Sigmoid colon (tissue), 7 donors: ENCODE measurements around the gene SPRY1. TPM values are rescaled to one million over a fixed set of nuclear protein-coding genes. Genes with fewer than 3 reads are reported as not detected.

Experiments used
- DNase-seq: peaks from one replicate; pipeline ENCODE4 v3.0.0-alpha.2; 2019
- H3K27ac ChIP-seq, 4 donors: fragments of 200-600 bp; sonication (generic); one replicate each; pipeline ENCODE4 v1.5.1; 2016 to 2019; ENCODE audit warnings: mild to moderate bottlenecking in 1 of 4
- H3K27me3 ChIP-seq, 3 donors: fragments of 200-600 bp; sonication (generic); one replicate each; pipeline ENCODE4 v1.5.1; 2019; ENCODE audit warnings: mild to moderate bottlenecking in 1 of 3
- H3K36me3 ChIP-seq, 4 donors: fragments of 200-600 bp; sonication (generic); one replicate each; pipeline ENCODE4 v1.5.1; 2016 to 2019
- H3K4me1 ChIP-seq, 4 donors: fragments of 200-600 bp; sonication (generic); one replicate each; pipeline ENCODE4 v1.5.1; 2017 to 2019
- H3K4me3 ChIP-seq, 4 donors: fragments of 200-600 bp; sonication (generic); one replicate each; pipeline ENCODE4 v1.5.1; 2017 to 2019; ENCODE audit warnings: mild to moderate bottlenecking in 2 of 4, moderate library complexity in 1 of 4
- H3K9me3 ChIP-seq, 4 donors: fragments of 200-600 bp in 3 of 4; sonication (generic) in 3 of 4; one replicate each; pipeline versions ENCODE4 v1.5.1 to v1.6.1; 2013 to 2019
- EP300 ChIP-seq, 4 donors: sonication (generic); formaldehyde crosslinking; IDR thresholded peaks; one replicate each; pipeline ENCODE4 v1.6.1; 2017; ENCODE audit warnings: antibody characterized with exemption in 4 of 4
- POLR2A ChIP-seq, 2 donors: fragments of 450-650 bp; IDR thresholded peaks; one replicate each; pipeline ENCODE4 v1.6.1; 2016; ENCODE audit warnings: antibody characterized with exemption in 2 of 2, mild to moderate bottlenecking in 2 of 2, moderate library complexity in 2 of 2
- POLR2AphosphoS5 ChIP-seq, 4 donors: sonication (generic); formaldehyde crosslinking; IDR thresholded peaks; one replicate each; pipeline ENCODE4 v1.6.1; 2017; ENCODE audit warnings: antibody characterized with exemption in 4 of 4
- WGBS, 2 donors: extraction: QIAGEN DNeasy Blood & Tissue Kit; methylation state at CpG; one replicate each; pipeline ENCODE4 v1.1.7; 2013; 5-methylcytosine and 5-hydroxymethylcytosine counted together
- intact Hi-C: fragments of 100-400 bp; cut with DNase I; formaldehyde crosslinking; loops from one replicate; pipeline ENCODE4 v1.15.1; 2023
- polyA plus RNA-seq, 3 donors: library from polyadenylated mRNA; stranded (reverse); fragments of 200-250 nt; gene quantifications; one replicate each; pipeline ENCODE4 v1.2.3, GENCODE V29; 2013
- total RNA-seq, 4 donors: library from RNA; depleted of rRNA; stranded (reverse); fragments of >200 nt; gene quantifications; one replicate each; pipeline ENCODE4 v1.1.0, GENCODE V29; 2016
- TF ChIP-seq, protein P1 (sequence below), 4 experiments: fragments of 450-650 bp in 3 of 4; fragments of 200-600 bp in 1 of 4; IDR thresholded peaks; one replicate each; pipeline ENCODE4 v1.5.1; 2016 to 2019; ENCODE audit warnings: antibody characterized with exemption in 4 of 4, mild to moderate bottlenecking in 3 of 4, moderate library complexity in 2 of 4
- donor health status: healthy with polysubstance abuse.
- donor health status: Bipolar disorder and iron deficiency.
- donor health status: healthy.

SPRY1 gene
- total and polyA plus RNA-seq, 7 donors = 5.5 to 84.4 (median 37.6) TPM

DNA sequence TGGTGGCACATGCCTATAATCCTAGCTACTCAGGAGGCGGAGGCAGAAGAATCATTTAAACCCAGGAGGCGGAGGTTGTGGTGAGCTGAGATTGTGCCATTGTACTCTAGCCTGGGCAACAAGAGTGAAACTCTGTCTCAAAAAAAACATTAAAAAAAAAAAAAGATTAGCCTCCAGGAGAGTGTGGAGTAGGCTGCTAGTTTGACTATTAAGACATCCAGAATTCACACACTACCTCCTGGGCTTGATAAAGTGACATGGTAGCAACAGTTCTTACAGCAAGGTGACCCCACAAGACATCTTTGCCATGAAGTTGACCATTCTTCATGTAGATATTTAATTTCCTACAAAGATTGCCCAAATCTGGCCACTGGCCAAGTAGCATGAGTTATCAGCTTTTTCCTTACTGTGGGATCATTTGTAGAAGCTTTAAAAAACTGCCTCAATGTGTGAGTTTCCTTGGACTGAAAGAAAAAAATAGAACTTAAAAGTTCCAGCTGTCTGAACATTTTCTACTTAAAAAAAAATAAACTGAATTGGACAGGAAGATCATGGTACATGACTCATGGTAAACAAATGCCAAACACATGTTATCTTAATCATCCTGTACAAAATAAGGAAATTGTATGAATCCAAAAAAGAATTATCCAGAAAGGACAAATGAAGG, 35.3 kb upstream of the SPRY1 start:
- no peaks in the 10 kb centered on the region for H3K27me3 ChIP-seq
- 94 to 95% methylated on average over 2 of the region's 2 CpGs for WGBS, 2 donors
- H3K9me3 ChIP-seq = no peaks in the 10 kb centered on the region
- no peak for DNase-seq
- intact Hi-C loops = no loop called here
- peak overlapping the region in 3 of 4 donors; percentile 2 to 58 (median 48) for H3K27ac ChIP-seq
- H3K36me3 ChIP-seq = no peaks in the 10 kb centered on the region
- peaks cover 0 to 9% (median 0%) of the 10 kb centered on the region in 4 donors for H3K4me1 ChIP-seq
- no peak overlapping the region for H3K4me3 ChIP-seq
- no peak for TF ChIP-seq POLR2A (IDR thresholded peaks at IDR 0.05)
- TF ChIP-seq POLR2AphosphoS5 (IDR thresholded peaks at IDR 0.05) = peak in 1 of 4 donors; percentile 32

DNA sequence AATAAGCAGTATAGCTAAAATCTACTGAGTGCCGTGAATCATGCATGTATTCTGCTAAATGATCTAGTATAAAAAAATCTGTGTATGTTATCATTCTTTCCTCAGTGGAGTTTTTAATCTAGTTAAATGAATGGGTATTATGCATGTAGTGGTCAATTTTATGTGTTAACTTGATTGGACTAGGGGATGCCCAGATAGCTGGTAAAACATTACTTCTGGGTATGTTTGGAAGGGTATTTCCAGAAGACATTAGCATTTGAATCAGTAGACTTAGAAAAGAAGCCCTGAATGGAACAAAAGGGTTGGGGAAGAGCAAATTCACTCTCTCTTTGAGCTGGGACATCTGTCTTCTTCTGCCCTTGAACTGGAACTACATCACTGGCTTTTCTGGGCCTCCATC, 34.5 kb upstream of the SPRY1 start:
- H3K36me3 ChIP-seq = no peaks in the 10 kb centered on the region
- no peaks in the 10 kb centered on the region for H3K9me3 ChIP-seq
- intact Hi-C loops = no loop called here
- no peak overlapping the region for H3K4me3 ChIP-seq
- peaks cover 0 to 9% (median 0%) of the 10 kb centered on the region in 4 donors for H3K4me1 ChIP-seq
- 95% methylated on average over 1 of the region's 1 CpG for WGBS, 2 donors
- no peaks in the 10 kb centered on the region for H3K27me3 ChIP-seq
- DNase-seq = no peak
- TF ChIP-seq, protein P1, sequence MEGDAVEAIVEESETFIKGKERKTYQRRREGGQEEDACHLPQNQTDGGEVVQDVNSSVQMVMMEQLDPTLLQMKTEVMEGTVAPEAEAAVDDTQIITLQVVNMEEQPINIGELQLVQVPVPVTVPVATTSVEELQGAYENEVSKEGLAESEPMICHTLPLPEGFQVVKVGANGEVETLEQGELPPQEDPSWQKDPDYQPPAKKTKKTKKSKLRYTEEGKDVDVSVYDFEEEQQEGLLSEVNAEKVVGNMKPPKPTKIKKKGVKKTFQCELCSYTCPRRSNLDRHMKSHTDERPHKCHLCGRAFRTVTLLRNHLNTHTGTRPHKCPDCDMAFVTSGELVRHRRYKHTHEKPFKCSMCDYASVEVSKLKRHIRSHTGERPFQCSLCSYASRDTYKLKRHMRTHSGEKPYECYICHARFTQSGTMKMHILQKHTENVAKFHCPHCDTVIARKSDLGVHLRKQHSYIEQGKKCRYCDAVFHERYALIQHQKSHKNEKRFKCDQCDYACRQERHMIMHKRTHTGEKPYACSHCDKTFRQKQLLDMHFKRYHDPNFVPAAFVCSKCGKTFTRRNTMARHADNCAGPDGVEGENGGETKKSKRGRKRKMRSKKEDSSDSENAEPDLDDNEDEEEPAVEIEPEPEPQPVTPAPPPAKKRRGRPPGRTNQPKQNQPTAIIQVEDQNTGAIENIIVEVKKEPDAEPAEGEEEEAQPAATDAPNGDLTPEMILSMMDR (IDR thresholded peaks at IDR 0.05) = no peak
- no peak for TF ChIP-seq EP300 (IDR thresholded peaks at IDR 0.05)
- no peak for TF ChIP-seq POLR2AphosphoS5 (IDR thresholded peaks at IDR 0.05)
- no peak for TF ChIP-seq POLR2A (IDR thresholded peaks at IDR 0.05)
- H3K27ac ChIP-seq = peak overlapping the region in 1 of 4 donors; percentile 58

DNA sequence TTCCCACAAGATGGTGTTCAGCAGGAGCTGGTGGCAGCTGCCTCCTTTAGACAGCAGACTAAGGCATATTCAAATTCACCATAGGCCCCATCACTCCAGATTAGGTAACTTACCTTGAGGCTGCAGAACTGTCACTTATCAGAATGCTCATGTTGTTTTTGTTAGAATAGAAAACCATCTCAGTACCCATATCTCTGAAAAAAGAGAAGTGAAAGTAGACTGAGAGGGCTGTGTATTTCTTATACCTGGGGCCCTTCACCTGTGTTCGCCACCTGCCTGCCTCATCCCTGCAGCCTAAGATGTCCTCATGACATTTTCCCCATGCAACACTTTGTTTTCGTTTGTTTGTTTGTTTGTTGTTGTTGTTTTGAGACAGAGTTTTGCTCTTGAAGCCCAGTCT, 32.9 kb upstream of the SPRY1 start:
- Histone ChIP-seq H3K36me3 (no peaks in the 10 kb centered on the region), H3K27ac (no peak overlapping the region), H3K4me1 (peaks cover 0 to 9% (median 0%) of the 10 kb centered on the region in 4 donors), H3K27me3 (no peaks in the 10 kb centered on the region), H3K4me3 (no peak overlapping the region), H3K9me3 (no peaks in the 10 kb centered on the region)
- intact Hi-C loops = no loop called here
- WGBS, 2 donors = 89 to 92% methylated on average over 2 of the region's 2 CpGs
- TF ChIP-seq, protein P1 (IDR thresholded peaks at IDR 0.05) = no peak
- no peak for TF ChIP-seq EP300 (IDR thresholded peaks at IDR 0.05)
- TF ChIP-seq POLR2A (IDR thresholded peaks at IDR 0.05) = no peak
- TF ChIP-seq POLR2AphosphoS5 (IDR thresholded peaks at IDR 0.05) = no peak
- DNase-seq = no peak

DNA sequence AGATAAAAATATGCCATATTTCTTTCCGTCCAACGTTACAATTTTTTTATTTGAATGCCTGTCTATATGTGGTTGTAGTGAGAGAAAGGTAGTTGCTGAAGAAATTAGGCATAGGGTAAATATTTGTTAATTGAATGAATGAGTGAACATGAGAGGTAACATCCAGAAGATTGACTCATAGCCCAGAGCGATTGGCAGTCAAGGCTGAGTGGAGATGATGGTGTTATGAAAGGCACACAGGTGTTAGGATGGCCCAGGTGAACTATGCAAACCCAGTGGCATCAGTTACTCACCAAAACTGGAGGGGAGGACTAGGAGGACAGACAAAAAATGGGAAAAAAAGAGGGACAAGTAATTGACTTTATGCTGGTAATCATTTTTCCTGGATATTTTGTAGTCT, 31.7 kb upstream of the SPRY1 start:
- Histone ChIP-seq H3K9me3 (no peaks in the 10 kb centered on the region), H3K4me3 (no peak overlapping the region), H3K36me3 (no peaks in the 10 kb centered on the region), H3K27me3 (no peaks in the 10 kb centered on the region), H3K27ac (no peak overlapping the region), H3K4me1 (peaks cover 0 to 9% (median 0%) of the 10 kb centered on the region in 4 donors)
- 89 to 90% methylated on average over 3 of the region's 3 CpGs for WGBS, 2 donors
- intact Hi-C loops = no loop called here
- no peak for DNase-seq
- TF ChIP-seq POLR2A (IDR thresholded peaks at IDR 0.05) = no peak

DNA sequence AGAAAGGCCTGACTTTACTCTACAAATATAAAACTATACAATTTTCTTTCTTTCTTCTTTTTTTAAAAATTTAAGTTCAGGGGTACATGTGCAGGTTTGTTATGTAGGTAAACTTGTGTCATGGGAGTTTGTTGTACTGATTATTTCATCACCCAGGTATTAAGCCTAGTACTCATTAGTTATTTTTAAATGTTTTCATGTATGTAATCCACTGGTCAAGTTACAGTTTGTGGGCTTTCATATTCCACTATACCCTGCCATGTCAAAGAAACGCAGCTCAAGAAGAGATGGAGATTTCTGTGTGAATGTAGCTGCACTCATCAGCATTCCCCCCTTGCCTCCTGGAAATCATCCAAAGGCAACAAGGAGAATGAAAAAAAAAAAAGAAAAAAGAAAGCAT, 31.2 kb upstream of the SPRY1 start:
- Histone ChIP-seq H3K9me3 (no peaks in the 10 kb centered on the region), H3K27me3 (no peaks in the 10 kb centered on the region), H3K4me1 (peaks cover 0 to 9% (median 0%) of the 10 kb centered on the region in 4 donors), H3K36me3 (no peaks in the 10 kb centered on the region), H3K4me3 (no peak overlapping the region), H3K27ac (no peak overlapping the region)
- DNase-seq = no peak
- intact Hi-C loops = no loop called here
- TF ChIP-seq POLR2AphosphoS5 (IDR thresholded peaks at IDR 0.05) (no peak), EP300 (IDR thresholded peaks at IDR 0.05) (no peak), POLR2A (IDR thresholded peaks at IDR 0.05) (no peak)
- TF ChIP-seq, protein P1 (IDR thresholded peaks at IDR 0.05) = no peak
- 90 to 94% methylated on average over 1 of the region's 1 CpG for WGBS, 2 donors
